H9 (cell line): ENCODE data around the gene NFAM1. TPM values are rescaled to one million over a fixed set of nuclear protein-coding genes. Genes with fewer than 3 reads are reported as not detected.

Experiments used
- DNase-seq: peaks from one replicate; pipeline ENCODE4 v3.0.0-alpha.2; 2017
- H2AFZ ChIP-seq: one replicate; pipeline ENCODE4 v1.6.1; 2013; ENCODE audit warnings: mild to moderate bottlenecking, low read length, control low read depth, moderate library complexity
- H2AK5ac ChIP-seq: 2 replicates; pipeline ENCODE4 v1.6.1; 2013; ENCODE audit warnings: low read length, control low read depth, mixed read lengths; ENCODE audit not compliant: insufficient read length
- H2BK120ac ChIP-seq: one replicate; pipeline ENCODE4 v1.6.1; 2013; ENCODE audit warnings: low read depth, mild to moderate bottlenecking, low read length, control low read depth, inconsistent platforms; ENCODE audit not compliant: poor library complexity, severe bottlenecking
- H2BK12ac ChIP-seq: 2 replicates; pipeline ENCODE4 v1.6.1; 2013; ENCODE audit warnings: low read length, control low read depth, mixed read lengths, low read depth; ENCODE audit not compliant: insufficient read length
- H2BK15ac ChIP-seq: 2 replicates; pipeline ENCODE4 v1.6.1; 2013; ENCODE audit warnings: low read depth, low read length, control low read depth
- H2BK20ac ChIP-seq: one replicate; pipeline ENCODE4 v1.6.1; 2013; ENCODE audit warnings: low read depth, mild to moderate bottlenecking, low read length, control low read depth, inconsistent platforms; ENCODE audit not compliant: poor library complexity, severe bottlenecking
- H2BK5ac ChIP-seq: 2 replicates; pipeline ENCODE4 v1.6.1; 2013; ENCODE audit warnings: low read length, control low read depth, mixed read lengths; ENCODE audit not compliant: insufficient read length
- H3K14ac ChIP-seq: 2 replicates; pipeline ENCODE4 v1.6.1; 2013; ENCODE audit warnings: low read length, control low read depth; ENCODE audit not compliant: insufficient read depth
- H3K18ac ChIP-seq: 2 replicates; pipeline ENCODE4 v1.6.1; 2013; ENCODE audit warnings: low read depth, mild to moderate bottlenecking, mixed read lengths, low read length, control low read depth; ENCODE audit not compliant: insufficient read length
- H3K23ac ChIP-seq: 2 replicates; pipeline ENCODE4 v1.6.1; 2013; ENCODE audit warnings: low read length, control low read depth, mixed read lengths, low read depth; ENCODE audit not compliant: insufficient read length
- H3K23me2 ChIP-seq: 2 replicates; pipeline ENCODE4 v1.6.1; 2013; ENCODE audit warnings: low read depth, mild to moderate bottlenecking, mixed read lengths, low read length, control low read depth; ENCODE audit not compliant: insufficient read length, poor library complexity, severe bottlenecking
- H3K27ac ChIP-seq: 2 replicates; pipeline ENCODE4 v1.5.1; 2013; ENCODE audit warnings: low read length, control low read depth, mixed read lengths, low read depth; ENCODE audit not compliant: insufficient read length
- H3K27me3 ChIP-seq: 2 replicates; pipeline ENCODE4 v1.6.1; 2013; ENCODE audit warnings: low read length, control low read depth, inconsistent platforms; ENCODE audit not compliant: insufficient read depth
- H3K4ac ChIP-seq: 2 replicates; pipeline ENCODE4 v1.6.1; 2013; ENCODE audit warnings: low read depth, mild to moderate bottlenecking, control low read depth, inconsistent platforms, low read length, moderate library complexity
- H3K4me1 ChIP-seq: 2 replicates; pipeline ENCODE4 v1.6.1; 2013; ENCODE audit warnings: low read length, control low read depth, inconsistent platforms; ENCODE audit not compliant: insufficient read depth
- H3K4me2 ChIP-seq: 2 replicates; pipeline ENCODE4 v1.6.1; 2013; ENCODE audit warnings: low read length, control low read depth, mixed read lengths; ENCODE audit not compliant: insufficient read length, insufficient read depth
- H3K56ac ChIP-seq: 2 replicates; pipeline ENCODE4 v1.6.1; 2013; ENCODE audit warnings: low read depth, mild to moderate bottlenecking, mixed read lengths, low read length, control low read depth; ENCODE audit not compliant: insufficient read length
- H3K79me1 ChIP-seq: 2 replicates; pipeline ENCODE4 v1.6.1; 2013; ENCODE audit warnings: low read depth, mild to moderate bottlenecking, moderate library complexity, low read length, control low read depth, inconsistent platforms; ENCODE audit not compliant: insufficient read depth, poor library complexity, severe bottlenecking
- H3K79me2 ChIP-seq: 2 replicates; pipeline ENCODE4 v1.6.1; 2013; ENCODE audit warnings: low read length, control low read depth, inconsistent platforms; ENCODE audit not compliant: insufficient read depth
- H3K9ac ChIP-seq: 2 replicates; pipeline ENCODE4 v1.6.1; 2013; ENCODE audit warnings: low read length, control low read depth, mixed read lengths; ENCODE audit not compliant: insufficient read length; ENCODE audit errors: extremely low read depth
- H3K9me3 ChIP-seq: one replicate; pipeline ENCODE4 v1.6.1; 2013; ENCODE audit warnings: low read depth, low read length, inconsistent platforms; ENCODE audit not compliant: control insufficient read depth
- H3T11ph ChIP-seq: one replicate; pipeline ENCODE4 v1.6.1; 2013; ENCODE audit warnings: mild to moderate bottlenecking, low read length, control low read depth, inconsistent platforms
- H4K20me1 ChIP-seq: one replicate; pipeline ENCODE4 v1.6.1; 2013; ENCODE audit not compliant: control insufficient read depth, insufficient read length, insufficient read depth
- H4K5ac ChIP-seq: 2 replicates; pipeline ENCODE4 v1.6.1; 2013; ENCODE audit warnings: low read depth, mild to moderate bottlenecking, mixed read lengths, low read length, control low read depth; ENCODE audit not compliant: insufficient read length
- H4K8ac ChIP-seq: replicated peaks from 2 replicates; pipeline ENCODE4 v1.6.1; 2013; ENCODE audit warnings: low read length, control low read depth, mixed read lengths, low read depth; ENCODE audit not compliant: insufficient read length
- H4K91ac ChIP-seq: 2 replicates; pipeline ENCODE4 v1.6.1; 2013; ENCODE audit warnings: low read depth, mild to moderate bottlenecking, moderate library complexity, mixed read lengths, low read length, control low read depth; ENCODE audit not compliant: insufficient read length
- H3K27ac Mint-ChIP-seq, 3 experiments: 2 replicates in 2 of 3; 3 replicates in 1 of 3; pipeline ENCODE4 v1.8.0; 2020 to 2021; ENCODE audit warnings: mixed read lengths in 3 of 3, mild to moderate bottlenecking in 1 of 3, moderate library complexity in 1 of 3
- H3K27me3 Mint-ChIP-seq: 2 replicates; pipeline ENCODE4 v1.8.0; 2021; ENCODE audit warnings: low read depth, mild to moderate bottlenecking, moderate library complexity, mixed read lengths
- H3K36me3 Mint-ChIP-seq, 3 experiments: 2 replicates in 2 of 3; 3 replicates in 1 of 3; pipeline ENCODE4 v1.8.0; 2020 to 2021; ENCODE audit warnings: low read depth in 3 of 3, mixed read lengths in 3 of 3; ENCODE audit not compliant: insufficient read depth in 1 of 3
- H3K4me1 Mint-ChIP-seq, 2 experiments: 2 replicates each; pipeline ENCODE4 v1.8.0; 2020; ENCODE audit warnings: mixed read lengths in 2 of 2
- H3K4me3 Mint-ChIP-seq, 2 experiments: 2 replicates in 1 of 2; 3 replicates in 1 of 2; pipeline ENCODE4 v1.8.0; 2020 to 2021; ENCODE audit warnings: mild to moderate bottlenecking in 2 of 2, mixed read lengths in 2 of 2, moderate library complexity in 1 of 2
- H3K9me3 Mint-ChIP-seq, 2 experiments: 2 replicates in 1 of 2; 3 replicates in 1 of 2; pipeline ENCODE4 v1.8.0; 2020; ENCODE audit warnings: mild to moderate bottlenecking in 2 of 2, mixed read lengths in 2 of 2, moderate library complexity in 1 of 2
- CTCF ChIP-seq: fragments of 200-600 bp; sonication (generic); conservative IDR thresholded peaks from 3 replicates; pipeline ENCODE4 v1.8.0; 2021; ENCODE audit warnings: antibody characterized with exemption, mild to moderate bottlenecking
- WGBS: extraction: QIAGEN DNeasy Blood & Tissue Kit; methylation state at CpG from one replicate; pipeline ENCODE4 v1.1.7; 2013; ENCODE audit warnings: missing lambda C conversion rate, low lambda C conversion rate, mixed read lengths; ENCODE audit not compliant: insufficient read length; ENCODE audit errors: extremely low coverage; 5-methylcytosine and 5-hydroxymethylcytosine counted together
- total RNA-seq: library from RNA; stranded (reverse); gene quantifications from 2 replicates; pipeline ENCODE4 v1.2.1, GENCODE V29; 2021

Gene NFAM1
- total RNA-seq, 1 experiment from 2014 or later = 0.68 TPM

GRCh38 chr22:42475122-42475521 is 42.9 kb upstream of the NFAM1 start:
- no peak overlapping the region for H2BK120ac ChIP-seq
- no peak overlapping the region for H3K9ac ChIP-seq
- Mint-ChIP-seq H3K9me3 (no peaks in the 10 kb centered on the region), H3K27ac (no peak overlapping the region), H3K27me3 (peaks cover 11% of the 10 kb centered on the region), H3K4me1 (peaks cover 10 to 26% of the 10 kb centered on the region in 2 experiments), H3K36me3 (no peaks in the 10 kb centered on the region), H3K4me3 (no peak overlapping the region; a peak in 1 of 5 replicates)
- no peak overlapping the region for H2AFZ ChIP-seq
- no peak for DNase-seq
- H3K14ac ChIP-seq = no peak overlapping the region
- no peaks in the 10 kb centered on the region for H3K23me2 ChIP-seq
- no peak overlapping the region for H4K8ac ChIP-seq
- no peak overlapping the region for H3K4me2 ChIP-seq
- no peak overlapping the region for H2BK15ac ChIP-seq
- H3K27ac ChIP-seq = no peak overlapping the region
- H3K27me3 ChIP-seq = no peaks in the 10 kb centered on the region
- H3T11ph ChIP-seq = no peak overlapping the region
- H4K91ac ChIP-seq = no peak overlapping the region
- no peak overlapping the region for H2BK5ac ChIP-seq
- H3K79me1 ChIP-seq = no peaks in the 10 kb centered on the region
- no peaks in the 10 kb centered on the region for H4K20me1 ChIP-seq
- no CpG with 5 or more reads among the region's 2 CpGs for WGBS
- no peak overlapping the region for H4K5ac ChIP-seq
- no peak overlapping the region for H2BK20ac ChIP-seq
- H3K18ac ChIP-seq = no peak overlapping the region
- H3K23ac ChIP-seq = no peak overlapping the region
- no peak overlapping the region for H3K4ac ChIP-seq
- TF ChIP-seq CTCF = no peak
- no peak overlapping the region for H2AK5ac ChIP-seq
- H3K79me2 ChIP-seq = no peaks in the 10 kb centered on the region
- H3K56ac ChIP-seq = no peak overlapping the region
- H3K4me1 ChIP-seq = no peaks in the 10 kb centered on the region
- no peaks in the 10 kb centered on the region for H3K9me3 ChIP-seq
- H2BK12ac ChIP-seq = no peak overlapping the region
